ENCODE results near the gene DRD4. TPM values are rescaled to one million over a fixed set of nuclear protein-coding genes. Genes with fewer than 3 reads are reported as not detected.
A peak's percentile ranks its signal among the peaks of the same experiment; 100 is the strongest.

Gene DRD4
- total RNA-seq, 2 donors from 2014 or later = 0.60 to 5.6 TPM

DNA sequence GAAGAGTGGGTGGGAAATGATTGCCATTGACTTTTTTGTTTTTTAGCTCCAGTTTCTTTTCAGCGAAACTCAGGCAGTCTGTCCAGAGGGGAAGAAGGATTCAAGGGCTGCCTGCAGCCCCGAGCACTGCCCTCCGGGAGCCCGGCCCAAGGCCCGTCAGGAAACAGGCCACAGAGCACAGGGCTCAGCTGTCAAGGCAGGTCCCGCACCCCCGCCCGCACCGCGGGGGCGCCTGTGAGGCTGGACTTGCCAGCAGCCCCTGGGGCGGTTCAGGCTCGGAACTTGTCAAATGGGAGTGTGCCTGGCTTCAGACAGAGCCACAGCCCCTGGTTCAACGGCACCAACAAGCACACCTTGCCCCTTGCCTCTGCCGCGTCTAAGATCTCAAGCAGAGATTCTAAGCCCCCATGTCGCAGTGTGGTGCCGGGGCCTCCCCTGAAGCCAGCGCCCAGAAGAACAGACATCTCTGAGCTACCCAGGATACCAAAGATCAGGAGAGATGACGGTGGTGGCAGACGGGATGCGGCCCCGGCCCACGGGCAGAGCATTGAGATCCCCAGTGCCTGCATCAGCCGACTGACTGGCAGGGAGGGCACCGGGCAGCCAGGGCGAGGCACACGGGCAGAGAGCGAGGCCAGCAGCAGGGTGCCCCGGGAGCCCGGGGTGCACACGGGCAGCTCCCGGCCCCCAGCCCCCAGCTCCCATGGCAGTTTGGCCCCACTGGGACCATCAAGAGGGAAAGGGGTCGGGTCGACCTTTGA lies 29.9 kb upstream of the DRD4 start:
- Mint-ChIP-seq H3K9me3 (no peaks in the 10 kb centered on the region), H3K27ac (peak overlapping the region in 1 of 2 donors; percentile 63), H3K36me3 (peaks cover 0 to 11% of the 10 kb centered on the region in 2 donors)
- no peak for DNase-seq (ENCODE audit: low spot score in 2 of 2)
- no peak for ATAC-seq

DNA sequence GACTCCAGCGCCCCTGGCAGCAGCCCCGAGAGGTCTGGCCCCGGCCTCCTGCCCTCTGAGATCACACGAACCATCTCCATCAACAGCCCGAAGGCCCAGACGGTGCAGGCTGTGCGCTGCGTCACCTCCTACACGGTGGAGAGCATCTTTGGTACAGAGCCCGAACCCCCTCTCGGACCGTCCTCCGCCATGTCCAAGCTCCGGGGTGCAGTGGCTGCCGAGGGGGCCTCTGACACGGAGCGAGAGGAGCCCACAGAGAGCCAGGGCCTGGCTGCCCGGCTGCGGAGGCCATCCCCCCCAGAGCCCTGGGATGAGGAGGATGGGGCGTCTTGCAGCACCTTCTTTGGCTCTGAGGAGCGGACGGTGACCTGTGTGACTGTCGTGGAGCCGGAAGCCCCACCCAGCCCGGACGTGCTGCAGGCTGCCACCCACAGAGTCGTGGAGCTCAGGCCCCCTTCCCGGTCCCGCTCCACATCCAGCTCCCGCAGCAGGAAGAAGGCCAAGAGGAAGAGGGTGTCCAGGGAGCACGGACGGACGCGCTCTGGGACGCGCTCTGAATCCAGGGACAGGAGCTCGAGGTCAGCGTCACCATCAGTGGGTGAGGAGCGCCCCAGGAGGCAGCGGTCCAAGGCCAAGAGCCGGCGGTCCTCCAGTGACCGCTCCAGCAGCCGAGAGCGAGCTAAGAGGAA lies 29.0 kb upstream of the DRD4 start:
- H3K27ac Mint-ChIP-seq = peak overlapping the region in 1 of 2 donors; percentile 90
- H3K9me3 Mint-ChIP-seq = no peaks in the 10 kb centered on the region
- peaks cover 0 to 13% of the 10 kb centered on the region in 2 donors for H3K36me3 Mint-ChIP-seq
- DNase-seq (ENCODE audit: low spot score in 2 of 2) (no peak), ATAC-seq (no peak)

DNA sequence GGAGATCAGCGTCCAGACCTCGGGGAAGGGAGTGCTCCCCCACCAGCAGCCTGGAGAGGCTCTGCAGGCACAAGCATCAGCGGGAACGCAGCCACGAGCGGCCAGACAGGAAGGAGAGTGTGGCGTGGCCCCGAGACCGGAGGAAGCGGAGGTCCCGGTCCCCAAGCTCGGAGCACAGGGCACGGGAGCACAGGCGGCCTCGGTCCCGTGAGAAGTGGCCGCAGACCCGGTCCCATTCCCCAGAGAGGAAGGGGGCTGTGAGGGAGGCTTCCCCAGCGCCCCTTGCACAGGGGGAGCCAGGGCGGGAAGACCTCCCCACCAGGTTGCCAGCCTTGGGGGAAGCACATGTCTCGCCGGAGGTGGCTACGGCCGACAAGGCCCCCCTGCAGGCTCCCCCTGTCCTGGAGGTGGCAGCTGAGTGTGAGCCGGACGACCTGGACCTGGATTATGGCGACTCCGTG lies 28.2 kb upstream of the DRD4 start:
- ATAC-seq (no peak), DNase-seq (ENCODE audit: low spot score in 2 of 2) (no peak)
- Mint-ChIP-seq H3K36me3 (peaks cover 0 to 13% of the 10 kb centered on the region in 2 donors), H3K27ac (peak overlapping the region in 1 of 2 donors; percentile 90), H3K9me3 (no peaks in the 10 kb centered on the region)

DNA sequence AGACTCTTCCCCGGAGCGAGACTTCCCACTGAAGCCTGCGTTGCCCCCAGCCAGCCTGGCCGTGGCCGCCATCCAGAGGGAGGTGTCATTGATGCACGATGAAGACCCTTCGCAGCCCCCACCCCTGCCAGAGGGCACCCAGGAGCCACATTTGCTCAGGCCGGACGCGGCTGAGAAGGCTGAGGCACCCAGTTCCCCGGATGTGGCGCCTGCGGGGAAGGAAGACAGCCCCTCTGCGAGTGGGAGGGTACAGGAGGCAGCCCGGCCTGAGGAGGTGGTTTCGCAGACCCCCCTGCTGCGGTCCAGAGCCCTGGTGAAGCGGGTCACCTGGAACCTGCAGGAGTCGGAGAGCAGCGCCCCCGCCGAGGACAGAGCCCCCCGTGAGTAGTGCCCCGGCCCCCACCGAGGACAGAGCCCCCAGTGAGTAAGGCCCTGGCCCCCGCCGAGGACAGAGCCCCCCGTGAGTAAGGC lies 27.7 kb upstream of the DRD4 start:
- no peak for ATAC-seq
- no peaks in the 10 kb centered on the region for H3K9me3 Mint-ChIP-seq
- no peak overlapping the region for H3K27ac Mint-ChIP-seq
- peaks cover 0 to 17% of the 10 kb centered on the region in 2 donors for H3K36me3 Mint-ChIP-seq
- DNase-seq (ENCODE audit: low spot score in 2 of 2) = no peak

- DNase-seq (ENCODE audit: low spot score in 2 of 2) (no peak), ATAC-seq (no peak)
- no peaks in the 10 kb centered on the region for H3K9me3 Mint-ChIP-seq
- peak overlapping the region; percentile 81 to 92 for H3K27ac Mint-ChIP-seq
- peaks cover 0 to 21% of the 10 kb centered on the region in 2 donors for H3K36me3 Mint-ChIP-seq
Measured at GRCh38 chr11:610146-610801, 26.8 kb upstream of the DRD4 start.

GRCh38 chr11:611001-611996 lies 25.8 kb upstream of the DRD4 start:
- Mint-ChIP-seq H3K27ac (peak overlapping the region; percentile 81 to 92), H3K36me3 (peaks cover 0 to 21% of the 10 kb centered on the region in 2 donors), H3K9me3 (no peaks in the 10 kb centered on the region)
- DNase-seq (ENCODE audit: low spot score in 2 of 2) = no peak
- ATAC-seq = no peak

- ATAC-seq (no peak), DNase-seq (ENCODE audit: low spot score in 2 of 2) (no peak)
- Mint-ChIP-seq H3K36me3 (peaks cover 0 to 13% of the 10 kb centered on the region in 2 donors), H3K27ac (peak overlapping the region; percentile 35 to 88), H3K9me3 (no peaks in the 10 kb centered on the region)
Measured at GRCh38 chr11:612201-612960, 24.7 kb upstream of the DRD4 start.

DNA sequence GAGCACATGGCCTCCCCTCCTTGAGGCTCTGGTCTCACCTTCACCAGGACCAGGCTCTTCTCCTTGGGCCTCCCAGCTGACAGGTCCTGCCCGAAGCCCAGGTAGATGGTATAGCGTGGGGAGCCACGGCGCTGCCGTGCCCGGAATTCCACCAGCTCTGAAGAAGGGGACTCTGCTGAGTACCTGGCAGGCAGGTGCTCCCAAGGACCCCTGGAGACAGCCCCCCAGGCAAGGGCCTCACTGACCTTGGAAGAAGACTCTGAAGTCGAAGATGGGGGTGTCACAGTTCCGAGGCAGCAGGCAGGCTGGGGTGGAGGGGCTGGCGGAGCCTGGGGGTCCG lies 24.1 kb upstream of the DRD4 start:
- no peak for DNase-seq (ENCODE audit: low spot score in 2 of 2)
- no peak for ATAC-seq
- Mint-ChIP-seq H3K27ac (peak overlapping the region; percentile 35 to 68), H3K36me3 (peaks cover 0 to 13% of the 10 kb centered on the region in 2 donors), H3K9me3 (no peaks in the 10 kb centered on the region)

DNA sequence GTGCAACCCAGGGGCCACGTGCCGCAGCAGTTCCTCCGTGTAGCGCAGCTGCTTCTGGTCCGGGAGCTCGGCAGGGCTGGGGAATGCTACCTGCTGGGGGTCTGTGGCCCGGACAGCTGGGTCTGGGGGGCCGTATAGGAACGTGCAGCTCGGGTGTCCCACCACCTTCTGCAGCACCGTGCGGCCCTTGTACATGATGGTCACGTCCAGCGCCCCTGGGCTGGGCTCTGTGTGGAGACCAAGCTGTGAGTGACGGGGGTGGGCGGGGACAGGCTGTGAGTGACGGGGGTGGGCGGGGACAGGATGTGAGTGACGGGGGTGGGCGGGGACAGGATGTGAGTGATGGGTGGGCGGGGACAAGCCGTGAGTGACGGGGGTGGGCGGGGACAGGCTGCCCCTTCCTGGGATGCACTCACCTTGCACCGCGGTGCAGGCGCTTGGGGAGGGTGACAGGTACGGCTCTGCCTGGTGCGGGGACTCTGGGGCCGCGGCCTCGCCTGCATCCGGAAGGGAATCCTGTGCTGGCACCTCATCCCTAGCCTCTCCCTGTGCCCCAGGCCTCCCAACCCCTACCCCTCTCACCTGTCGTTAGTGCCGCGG lies 23.6 kb upstream of the DRD4 start:
- DNase-seq (ENCODE audit: low spot score in 2 of 2) = peak in 1 of 2 donors; percentile 68
- Mint-ChIP-seq H3K9me3 (no peaks in the 10 kb centered on the region), H3K36me3 (peaks cover 0 to 13% of the 10 kb centered on the region in 2 donors), H3K27ac (peak overlapping the region; percentile 44 to 82)
- peak; percentile 17 to 40 for ATAC-seq

DNA sequence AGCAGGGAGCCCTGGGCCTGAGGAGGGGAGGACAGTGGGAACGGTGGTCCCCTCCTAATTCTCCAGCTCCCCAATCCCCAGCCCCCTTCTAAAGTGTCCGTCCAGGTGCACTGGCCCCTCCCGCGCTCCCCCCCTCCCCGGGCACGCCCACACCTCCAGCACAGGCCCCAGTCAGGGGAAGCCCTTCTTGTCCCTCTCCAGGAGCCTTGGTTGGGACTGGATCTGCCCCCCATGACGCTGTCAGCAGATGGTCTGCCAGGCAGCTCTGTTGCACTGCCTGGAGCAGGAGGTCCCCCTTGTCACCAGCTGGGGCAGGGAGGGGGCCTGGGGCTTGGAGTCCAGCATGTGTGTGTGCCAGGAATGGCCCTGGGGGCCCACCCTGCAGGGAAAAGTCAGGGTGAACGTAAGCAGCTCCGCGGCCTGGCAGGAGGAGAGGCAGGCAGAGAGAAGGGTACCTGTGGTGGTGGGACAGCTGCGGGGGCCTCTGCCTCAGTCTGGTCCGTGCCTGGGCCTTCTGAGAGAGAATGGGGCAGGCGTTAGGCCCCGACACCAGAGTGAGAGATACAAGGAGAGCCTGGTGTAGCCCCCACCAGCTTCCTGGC lies 22.9 kb upstream of the DRD4 start:
- Mint-ChIP-seq H3K9me3 (no peaks in the 10 kb centered on the region), H3K36me3 (peaks cover 0 to 13% of the 10 kb centered on the region in 2 donors), H3K27ac (peak overlapping the region; percentile 82 to 92)
- ATAC-seq (peak in 1 of 2 donors; percentile 0), DNase-seq (ENCODE audit: low spot score in 2 of 2) (no peak)

DNA sequence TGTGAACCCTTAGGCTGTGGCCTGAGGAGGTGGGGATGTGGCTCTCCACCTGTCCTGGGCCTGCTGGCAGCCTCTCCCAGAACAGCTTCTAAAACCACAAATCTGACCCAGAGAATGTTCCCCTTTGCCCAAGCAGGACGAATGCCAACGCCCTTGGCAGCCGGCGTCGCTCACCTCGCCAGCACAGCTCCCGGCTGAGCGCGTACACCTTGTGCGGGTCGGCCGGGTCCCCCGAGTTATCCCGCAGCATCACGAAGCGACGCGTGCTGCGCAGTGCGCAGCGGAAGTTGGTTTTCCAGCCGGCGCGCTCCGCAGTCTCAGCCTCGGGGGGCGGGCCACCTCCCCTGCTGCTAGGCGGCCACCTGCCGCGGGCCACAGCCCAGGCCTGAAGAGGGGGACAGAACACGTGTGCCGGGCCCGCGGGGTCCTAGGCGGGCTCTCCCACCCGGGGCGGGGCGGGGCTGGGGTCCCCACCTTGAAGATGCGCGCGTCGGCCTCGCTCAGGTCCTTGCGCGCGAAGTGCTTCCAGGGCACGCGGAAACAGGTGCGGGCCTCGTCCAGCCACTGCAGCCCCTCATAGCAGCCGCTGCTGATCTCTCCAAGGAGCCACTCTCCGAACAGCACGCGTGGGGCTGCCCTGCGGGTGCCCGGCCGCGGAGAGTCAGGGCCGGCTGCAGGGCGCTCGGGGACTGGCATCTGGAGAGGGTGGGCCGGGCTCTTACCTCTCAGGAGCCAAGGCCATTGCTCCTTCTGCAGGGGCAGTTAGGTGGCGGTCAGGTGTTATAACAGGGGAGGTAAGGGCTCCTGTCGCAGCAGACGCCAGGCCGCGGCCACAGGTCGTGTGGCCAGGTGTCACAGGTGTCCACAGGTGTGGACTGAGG lies 22.2 kb upstream of the DRD4 start:
- DNase-seq (ENCODE audit: low spot score in 2 of 2) (no peak), ATAC-seq (peak in 1 of 2 donors; percentile 1)
- Mint-ChIP-seq H3K36me3 (peaks cover 0 to 13% of the 10 kb centered on the region in 2 donors), H3K9me3 (no peaks in the 10 kb centered on the region), H3K27ac (peak overlapping the region; percentile 87 to 92)

GRCh38 chr11:615504-616319 lies 21.4 kb upstream of the DRD4 start, which contains the start of gene IRF7:
TSS of gene IRF7 (minus strand) at chr11:615950. CDS start at chr11:615364, 586 bp downstream.
- Mint-ChIP-seq H3K9me3 (no peaks in the 10 kb centered on the region), H3K27ac (peak within 1 kb of the TSS; percentile 87 to 91), H3K36me3 (peaks cover 0 to 13% of the 10 kb centered on the region in 2 donors)
- ATAC-seq (peak; percentile 82 to 91), DNase-seq (ENCODE audit: low spot score in 2 of 2) (peak; percentile 87 to 93)

All from activated naive CD4-positive, alpha-beta T cell treated with anti-CD3 and anti-CD28 coated beads, Interleukin-2, amount 50 U/mL, for 72 hours (primary cell).